ENCODE measurements around the gene RFX8.

DNA sequence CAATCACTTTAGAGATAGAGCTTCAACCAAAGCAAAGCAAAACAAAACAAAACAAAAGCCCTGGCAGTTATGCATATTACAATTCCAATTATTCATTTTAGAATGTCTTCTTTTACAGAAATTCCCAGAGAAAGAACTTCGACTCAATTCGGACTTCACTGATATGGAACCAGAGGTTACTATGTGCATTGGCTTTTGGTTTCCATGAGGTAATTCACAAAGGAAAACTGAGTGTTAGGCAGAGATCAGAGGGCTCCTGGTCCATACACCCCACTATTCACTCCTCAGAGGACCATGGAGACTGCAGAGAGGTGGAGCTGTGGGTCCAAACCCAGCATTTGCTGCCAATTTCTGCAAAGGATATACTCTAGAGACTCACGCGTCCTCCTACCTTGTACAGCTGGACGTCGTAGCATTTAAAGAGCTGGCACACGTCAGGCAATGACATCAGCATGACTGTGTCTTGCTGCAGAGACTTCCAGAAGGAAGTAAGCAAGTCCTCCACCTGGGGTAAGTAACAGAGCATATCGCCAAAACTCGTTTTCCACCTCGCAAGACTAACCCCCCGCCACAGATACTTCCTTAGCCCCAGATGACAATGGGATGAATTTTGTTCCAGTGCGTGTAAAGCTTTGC, 56.3 kb downstream of the RFX8 start:
- no peak for TF ChIP-seq POLR2A (IDR thresholded peaks at IDR 0.05)
- TF ChIP-seq, protein P1, sequence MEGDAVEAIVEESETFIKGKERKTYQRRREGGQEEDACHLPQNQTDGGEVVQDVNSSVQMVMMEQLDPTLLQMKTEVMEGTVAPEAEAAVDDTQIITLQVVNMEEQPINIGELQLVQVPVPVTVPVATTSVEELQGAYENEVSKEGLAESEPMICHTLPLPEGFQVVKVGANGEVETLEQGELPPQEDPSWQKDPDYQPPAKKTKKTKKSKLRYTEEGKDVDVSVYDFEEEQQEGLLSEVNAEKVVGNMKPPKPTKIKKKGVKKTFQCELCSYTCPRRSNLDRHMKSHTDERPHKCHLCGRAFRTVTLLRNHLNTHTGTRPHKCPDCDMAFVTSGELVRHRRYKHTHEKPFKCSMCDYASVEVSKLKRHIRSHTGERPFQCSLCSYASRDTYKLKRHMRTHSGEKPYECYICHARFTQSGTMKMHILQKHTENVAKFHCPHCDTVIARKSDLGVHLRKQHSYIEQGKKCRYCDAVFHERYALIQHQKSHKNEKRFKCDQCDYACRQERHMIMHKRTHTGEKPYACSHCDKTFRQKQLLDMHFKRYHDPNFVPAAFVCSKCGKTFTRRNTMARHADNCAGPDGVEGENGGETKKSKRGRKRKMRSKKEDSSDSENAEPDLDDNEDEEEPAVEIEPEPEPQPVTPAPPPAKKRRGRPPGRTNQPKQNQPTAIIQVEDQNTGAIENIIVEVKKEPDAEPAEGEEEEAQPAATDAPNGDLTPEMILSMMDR (IDR thresholded peaks at IDR 0.05), result no peak

Measured in lower leg skin (tissue), 3 donors.